Transverse colon (tissue), 4 donors: Measurements from ENCODE around the gene KRTAP4-9. TPM values are rescaled to one million over a fixed set of nuclear protein-coding genes. Genes with fewer than 3 reads are reported as not detected.

Experiments
- DNase-seq: peaks from one replicate; pipeline ENCODE4 v3.0.0-alpha.2; 2019
- H3K27ac ChIP-seq, 4 donors: fragments of 200-600 bp; sonication (generic); 2 replicates each; pipeline ENCODE4 v1.5.1; 2016 to 2018; ENCODE audit warnings: inconsistent platforms in 4 of 4
- H3K27me3 ChIP-seq: fragments of 200-600 bp; sonication (generic); 2 replicates; pipeline ENCODE4 v1.5.1; 2017; ENCODE audit warnings: inconsistent platforms
- H3K36me3 ChIP-seq, 4 donors: fragments of 200-600 bp; sonication (generic); 2 replicates each; pipeline ENCODE4 v1.5.1; 2017 to 2019; ENCODE audit warnings: inconsistent platforms in 4 of 4
- H3K4me1 ChIP-seq, 4 donors: fragments of 200-600 bp; sonication (generic); 2 replicates each; pipeline ENCODE4 v1.5.1; 2017 to 2020; ENCODE audit warnings: inconsistent platforms in 4 of 4
- H3K4me3 ChIP-seq, 4 donors: fragments of 200-600 bp; sonication (generic); 1 replicate in 1 of 4; 2 replicates in 3 of 4; pipeline versions ENCODE4 v1.5.1 to v1.6.1; 2017 to 2019; ENCODE audit warnings: inconsistent platforms in 4 of 4
- H3K9me3 ChIP-seq, 2 donors: fragments of 200-600 bp; sonication (generic); 2 replicates each; pipeline ENCODE4 v1.5.1; 2017 to 2019; ENCODE audit warnings: inconsistent platforms in 2 of 2
- EP300 ChIP-seq: sonication (generic); formaldehyde crosslinking; IDR thresholded peaks from one replicate; pipeline ENCODE4 v1.6.1; 2017; ENCODE audit warnings: antibody characterized with exemption, low read depth
- POLR2A ChIP-seq: fragments of 450-650 bp; IDR thresholded peaks from one replicate; pipeline ENCODE4 v1.6.1; 2016; ENCODE audit warnings: antibody characterized with exemption, mild to moderate bottlenecking, moderate library complexity
- POLR2AphosphoS5 ChIP-seq, 3 donors: sonication (generic); formaldehyde crosslinking; IDR thresholded peaks; one replicate each; pipeline ENCODE4 v1.6.1; 2016; ENCODE audit warnings: antibody characterized with exemption in 3 of 3
- WGBS, 2 donors: methylation state at CpG; one replicate each; pipeline ENCODE4 v1.1.5; 2018; ENCODE audit warnings: low coverage in 1 of 2; 5-methylcytosine and 5-hydroxymethylcytosine counted together
- in situ Hi-C, 4 donors: fragments of 200-750 bp; cut with MboI; loops; one replicate each; pipeline versions ENCODE4 v1.15.0 to v1.15.1; 2017; ENCODE audit warnings: low sequenced_read_pairs in 3 of 4, low pct_ligation_motif_present in 1 of 4, low pct_unique_long_range_greater_than_20kb in 1 of 4
- intact Hi-C: fragments of 100-400 bp; cut with DNase I; formaldehyde crosslinking; loops from one replicate; pipeline ENCODE4 v1.15.1; 2023; ENCODE audit warnings: low total_unique reads
- total RNA-seq, 4 donors: library from RNA; depleted of rRNA; stranded (reverse); fragments of >200 nt; gene quantifications; one replicate each; pipeline ENCODE4 v1.1.0, GENCODE V29; 2016
- TF ChIP-seq, protein P1 (sequence below), 5 experiments: fragments of 200-600 bp in 3 of 5; fragments of 450-650 bp in 2 of 5; sonication (generic) in 3 of 5; IDR thresholded peaks; 1 replicate in 2 of 5; 2 replicates in 3 of 5; pipeline ENCODE4 v1.5.1; 2016 to 2017; ENCODE audit warnings: antibody characterized with exemption in 5 of 5, inconsistent platforms in 3 of 5, mild to moderate bottlenecking in 2 of 5, moderate library complexity in 1 of 5

The KRTAP4-9 gene
- total RNA-seq, 4 donors from 2014 or later = not detected

- no peak for DNase-seq
- H3K4me1 ChIP-seq = no peaks in the 10 kb centered on the region
- no peak within 1 kb of the TSS for H3K4me3 ChIP-seq
- 83% methylated on average over 1 of the region's 2 CpGs; no CpG with 5 or more reads in 1 of the 2 donors for WGBS, 2 donors
- intact Hi-C loops = no loop called here
- no peaks in the 10 kb centered on the region for H3K9me3 ChIP-seq
- TF ChIP-seq POLR2A = no peak
- no peak for TF ChIP-seq POLR2AphosphoS5 (IDR thresholded peaks at IDR 0.05)
- no peak within 1 kb of the TSS for H3K27ac ChIP-seq
- in situ Hi-C loops = no loop called here
- H3K27me3 ChIP-seq = peaks cover 12% of the 10 kb centered on the region
- no peaks in the 10 kb centered on the region for H3K36me3 ChIP-seq
Measured at GRCh38 chr17:41149652-41149985, 44.4 kb downstream of the KRTAP4-9 start, which contains the start of gene KRTAP4-5. KRTAP4-5 (minus strand) TSS chr17:41149825; CDS start chr17:41149767, 58 bp downstream.

DNA sequence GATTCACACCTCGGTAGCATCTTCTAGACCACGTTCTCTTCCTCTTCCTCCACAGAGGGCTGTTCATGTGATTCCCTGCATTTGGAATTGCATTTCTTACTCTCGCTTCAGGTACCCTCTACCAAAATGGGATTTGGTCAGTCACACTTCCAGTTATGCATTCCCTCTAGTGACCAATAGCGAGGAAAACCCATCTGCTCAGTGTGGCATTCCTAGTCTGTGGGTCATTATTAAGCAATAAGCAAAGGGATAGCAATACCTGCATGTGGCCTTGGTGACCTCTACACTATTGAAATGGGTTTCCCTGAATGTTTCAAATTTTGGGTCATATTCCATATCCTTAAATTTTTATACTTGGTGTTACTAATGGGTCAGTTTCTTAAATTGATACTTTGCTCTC lies 44.8 kb downstream of the KRTAP4-9 start:
- Histone ChIP-seq H3K36me3 (no peaks in the 10 kb centered on the region), H3K27me3 (peaks cover 16% of the 10 kb centered on the region), H3K9me3 (no peaks in the 10 kb centered on the region), H3K4me1 (no peaks in the 10 kb centered on the region), H3K4me3 (no peak overlapping the region), H3K27ac (no peak overlapping the region)
- 84 to 90% methylated on average over 3 to 4 of the region's 4 CpGs for WGBS, 2 donors
- in situ Hi-C loops = no loop called here
- no peak for DNase-seq
- intact Hi-C loops = no loop called here
- TF ChIP-seq POLR2AphosphoS5 (IDR thresholded peaks at IDR 0.05) (no peak), POLR2A (no peak), EP300 (no peak)
- TF ChIP-seq, protein P1, sequence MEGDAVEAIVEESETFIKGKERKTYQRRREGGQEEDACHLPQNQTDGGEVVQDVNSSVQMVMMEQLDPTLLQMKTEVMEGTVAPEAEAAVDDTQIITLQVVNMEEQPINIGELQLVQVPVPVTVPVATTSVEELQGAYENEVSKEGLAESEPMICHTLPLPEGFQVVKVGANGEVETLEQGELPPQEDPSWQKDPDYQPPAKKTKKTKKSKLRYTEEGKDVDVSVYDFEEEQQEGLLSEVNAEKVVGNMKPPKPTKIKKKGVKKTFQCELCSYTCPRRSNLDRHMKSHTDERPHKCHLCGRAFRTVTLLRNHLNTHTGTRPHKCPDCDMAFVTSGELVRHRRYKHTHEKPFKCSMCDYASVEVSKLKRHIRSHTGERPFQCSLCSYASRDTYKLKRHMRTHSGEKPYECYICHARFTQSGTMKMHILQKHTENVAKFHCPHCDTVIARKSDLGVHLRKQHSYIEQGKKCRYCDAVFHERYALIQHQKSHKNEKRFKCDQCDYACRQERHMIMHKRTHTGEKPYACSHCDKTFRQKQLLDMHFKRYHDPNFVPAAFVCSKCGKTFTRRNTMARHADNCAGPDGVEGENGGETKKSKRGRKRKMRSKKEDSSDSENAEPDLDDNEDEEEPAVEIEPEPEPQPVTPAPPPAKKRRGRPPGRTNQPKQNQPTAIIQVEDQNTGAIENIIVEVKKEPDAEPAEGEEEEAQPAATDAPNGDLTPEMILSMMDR (IDR thresholded peaks at IDR 0.05) = no peak

- H3K9me3 ChIP-seq = no peaks in the 10 kb centered on the region
- in situ Hi-C loops = no loop called here
- H3K4me1 ChIP-seq = no peaks in the 10 kb centered on the region
- no peak for TF ChIP-seq POLR2A
- no peak for TF ChIP-seq POLR2AphosphoS5 (IDR thresholded peaks at IDR 0.05)
- no peak for TF ChIP-seq EP300
- TF ChIP-seq, protein P1 (IDR thresholded peaks at IDR 0.05) = no peak
- no peak for DNase-seq
- intact Hi-C loops = no loop called here
- no peak overlapping the region for H3K27ac ChIP-seq
- no peak overlapping the region for H3K4me3 ChIP-seq
- WGBS, 2 donors = 73 to 77% methylated on average over 2 of the region's 2 CpGs
- no peaks in the 10 kb centered on the region for H3K36me3 ChIP-seq
- peaks cover 25% of the 10 kb centered on the region for H3K27me3 ChIP-seq
Measured at GRCh38 chr17:41151525-41151924, 46.3 kb downstream of the KRTAP4-9 start.

GRCh38 chr17:41153856-41154255 lies 48.7 kb downstream of the KRTAP4-9 start:
- in situ Hi-C loops = no loop called here
- WGBS, 2 donors = 17% methylated on average over 2 of the region's 2 CpGs; no CpG with 5 or more reads in 1 of the 2 donors

More at GRCh38 chr17:41153856-41154255, 48.7 kb downstream of the KRTAP4-9 start:
- Histone ChIP-seq H3K4me1 (no peaks in the 10 kb centered on the region), H3K9me3 (no peaks in the 10 kb centered on the region), H3K4me3 (no peak overlapping the region), H3K27me3 (peaks cover 34% of the 10 kb centered on the region), H3K36me3 (no peaks in the 10 kb centered on the region), H3K27ac (no peak overlapping the region)
- TF ChIP-seq POLR2AphosphoS5 (IDR thresholded peaks at IDR 0.05) (no peak), POLR2A (no peak), EP300 (no peak)
- TF ChIP-seq, protein P1 (IDR thresholded peaks at IDR 0.05) = no peak
- intact Hi-C loops = no loop called here
- no peak for DNase-seq

Other genes with a start within 250 kb of the KRTAP4-9 start
- 10 to 100 TPM in 1 of 4 donors, 1 to 10 TPM in 1, under 1 TPM in 1, not detected in 1; 0.40 to 20.0 (median 3.8) TPM for gene KRT12, start 238.2 kb upstream of the KRTAP4-9 start, total RNA-seq
- 100 to 1,000 TPM; 207 to 797 (median 735) TPM for gene KRT20, start 220.1 kb upstream of the KRTAP4-9 start, total RNA-seq
- 1 to 10 TPM in 2 of 4 donors, not detected in 2; 1.1 to 2.5 TPM for gene KRT23, start 167.7 kb upstream of the KRTAP4-9 start, total RNA-seq
- gene KRT39, start 138.4 kb upstream of the KRTAP4-9 start, total RNA-seq = not detected
- under 1 TPM in 1 of 4 donors, not detected in 3; 0.48 TPM for gene KRT40, start 121.1 kb upstream of the KRTAP4-9 start, total RNA-seq
- not detected for gene KRTAP3-3, start 111.2 kb upstream of the KRTAP4-9 start, total RNA-seq
- not detected for gene KRTAP3-2, start 105.5 kb upstream of the KRTAP4-9 start, total RNA-seq
- gene KRTAP3-1, start 96.3 kb upstream of the KRTAP4-9 start, total RNA-seq = not detected
- not detected for gene KRTAP1-5, start 78.2 kb upstream of the KRTAP4-9 start, total RNA-seq
- gene KRTAP1-4, start 75.2 kb upstream of the KRTAP4-9 start, total RNA-seq = not detected
- gene KRTAP1-3, start 70.5 kb upstream of the KRTAP4-9 start, total RNA-seq = not detected
- not detected for gene KRTAP1-1, start 63.9 kb upstream of the KRTAP4-9 start, total RNA-seq
- gene KRTAP2-1, start 58.1 kb upstream of the KRTAP4-9 start, total RNA-seq = not detected
- gene KRTAP2-2, start 50.2 kb upstream of the KRTAP4-9 start, total RNA-seq = not detected
- gene KRTAP2-3, start 45.3 kb upstream of the KRTAP4-9 start, total RNA-seq = not detected
- gene KRTAP2-4, start 39.5 kb upstream of the KRTAP4-9 start, total RNA-seq = not detected
- gene KRTAP4-7, start 21.2 kb upstream of the KRTAP4-9 start, total RNA-seq = not detected
- gene KRTAP4-8, start 7.2 kb upstream of the KRTAP4-9 start, total RNA-seq = not detected
- gene KRTAP4-16, start 3.2 kb upstream of the KRTAP4-9 start, total RNA-seq = not detected
- gene KRTAP4-11, start 13.0 kb downstream of the KRTAP4-9 start, total RNA-seq = not detected
- not detected for gene KRTAP4-12, start 18.8 kb downstream of the KRTAP4-9 start, total RNA-seq
- gene KRTAP4-6, start 35.2 kb downstream of the KRTAP4-9 start, total RNA-seq = not detected
- not detected for gene KRTAP4-5, start 44.4 kb downstream of the KRTAP4-9 start, total RNA-seq
- not detected for gene KRTAP4-4, start 55.4 kb downstream of the KRTAP4-9 start, total RNA-seq
- gene KRTAP4-3, start 62.8 kb downstream of the KRTAP4-9 start, total RNA-seq = not detected
- not detected for gene KRTAP4-2, start 72.8 kb downstream of the KRTAP4-9 start, total RNA-seq
- under 1 TPM in 1 of 4 donors, not detected in 3; 0.82 TPM for gene KRTAP4-1, start 79.5 kb downstream of the KRTAP4-9 start, total RNA-seq
- not detected for gene KRTAP9-1, start 84.5 kb downstream of the KRTAP4-9 start, total RNA-seq
- gene KRTAP9-2, start 121.3 kb downstream of the KRTAP4-9 start, total RNA-seq = not detected
- not detected for gene KRTAP9-3, start 127.1 kb downstream of the KRTAP4-9 start, total RNA-seq
- not detected for gene KRTAP9-8, start 132.6 kb downstream of the KRTAP4-9 start, total RNA-seq
- gene KRTAP9-4, start 144.3 kb downstream of the KRTAP4-9 start, total RNA-seq = not detected
- not detected for gene KRTAP9-9, start 150.0 kb downstream of the KRTAP4-9 start, total RNA-seq
- gene KRTAP9-6, start 160.0 kb downstream of the KRTAP4-9 start, total RNA-seq = not detected
- not detected for gene KRTAP9-7, start 170.3 kb downstream of the KRTAP4-9 start, total RNA-seq
- not detected for gene KRTAP29-1, start 197.5 kb downstream of the KRTAP4-9 start, total RNA-seq
- gene KRTAP16-1, start 203.9 kb downstream of the KRTAP4-9 start, total RNA-seq = not detected
- gene KRTAP17-1, start 210.3 kb downstream of the KRTAP4-9 start, total RNA-seq = not detected
- not detected for gene KRT33A, start 245.4 kb downstream of the KRTAP4-9 start, total RNA-seq